GM19324 (cell line): ENCODE results near the gene TFB2M.
"Not testable (repeated sequence)": the region's sequence is repeated elsewhere in the genome, so short reads cannot be mapped to it uniquely, and the experiment has no call there.

ENCODE experiments used
- ATAC-seq: cut with Tn5 transposase; IDR thresholded peaks from one replicate; pipeline ENCODE4 v1.9.1; 2021; ENCODE audit warnings: mild to moderate bottlenecking, moderate library complexity; ENCODE audit not compliant: unreplicated experiment, low FRiP score

TFB2M gene

DNA sequence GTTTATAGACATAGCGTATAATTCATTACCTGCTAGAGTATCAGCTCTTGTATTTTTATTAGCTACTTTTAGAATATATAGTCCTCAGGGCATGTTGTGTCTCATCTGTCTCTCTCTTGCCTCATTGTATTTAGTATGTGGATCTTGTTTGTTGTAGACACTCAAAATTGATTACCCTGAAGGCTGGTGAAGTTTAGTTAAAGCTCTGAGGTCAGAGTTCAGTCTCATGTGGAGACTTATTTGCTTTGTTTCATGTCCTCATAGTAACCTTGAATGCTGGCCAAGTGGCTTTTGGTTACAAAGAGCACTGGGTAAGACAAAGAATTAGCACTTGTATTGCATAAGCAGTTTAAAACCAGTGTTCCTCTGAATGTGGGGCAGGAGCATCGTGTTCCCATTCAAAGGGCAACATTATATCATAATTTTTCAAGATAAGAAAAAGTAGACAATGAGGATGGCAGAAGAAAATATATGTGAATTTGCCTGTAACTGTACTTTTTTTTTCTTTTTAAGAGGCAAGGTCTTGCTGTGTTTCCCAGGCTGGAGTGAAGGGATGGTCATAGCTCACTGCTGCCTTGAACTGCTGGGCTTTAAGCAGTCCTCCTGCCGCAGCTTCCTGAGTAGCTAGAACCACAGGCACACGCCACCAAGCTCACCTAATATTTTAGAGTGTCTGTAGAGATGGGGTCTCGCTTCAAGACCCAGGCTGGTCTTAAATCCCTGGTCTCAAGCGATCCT, 17.6 kb upstream of the TFB2M start:
- no peak for ATAC-seq

DNA sequence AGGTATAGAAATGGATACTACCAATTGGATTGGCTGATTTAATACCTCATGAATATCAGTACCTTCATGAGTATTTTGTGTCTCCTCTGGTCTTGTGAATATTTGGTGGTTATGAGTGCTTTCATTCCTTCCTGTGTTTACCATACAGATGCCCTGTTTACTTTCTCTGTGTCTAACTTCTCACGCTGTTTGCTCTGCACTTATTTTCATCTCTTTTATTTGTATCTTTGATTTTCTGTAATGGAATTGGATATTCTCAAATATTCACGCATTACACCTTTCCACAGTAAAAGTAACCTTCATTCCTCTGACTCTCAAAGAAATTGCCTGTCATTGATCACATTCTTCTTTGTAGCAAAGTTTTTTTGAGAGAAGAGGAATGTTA, 17.0 kb upstream of the TFB2M start:
- no peak for ATAC-seq

- ATAC-seq = no peak
These were observed 16.4 kb upstream of the TFB2M start for GRCh38 chr1:246582301-246583055.

DNA sequence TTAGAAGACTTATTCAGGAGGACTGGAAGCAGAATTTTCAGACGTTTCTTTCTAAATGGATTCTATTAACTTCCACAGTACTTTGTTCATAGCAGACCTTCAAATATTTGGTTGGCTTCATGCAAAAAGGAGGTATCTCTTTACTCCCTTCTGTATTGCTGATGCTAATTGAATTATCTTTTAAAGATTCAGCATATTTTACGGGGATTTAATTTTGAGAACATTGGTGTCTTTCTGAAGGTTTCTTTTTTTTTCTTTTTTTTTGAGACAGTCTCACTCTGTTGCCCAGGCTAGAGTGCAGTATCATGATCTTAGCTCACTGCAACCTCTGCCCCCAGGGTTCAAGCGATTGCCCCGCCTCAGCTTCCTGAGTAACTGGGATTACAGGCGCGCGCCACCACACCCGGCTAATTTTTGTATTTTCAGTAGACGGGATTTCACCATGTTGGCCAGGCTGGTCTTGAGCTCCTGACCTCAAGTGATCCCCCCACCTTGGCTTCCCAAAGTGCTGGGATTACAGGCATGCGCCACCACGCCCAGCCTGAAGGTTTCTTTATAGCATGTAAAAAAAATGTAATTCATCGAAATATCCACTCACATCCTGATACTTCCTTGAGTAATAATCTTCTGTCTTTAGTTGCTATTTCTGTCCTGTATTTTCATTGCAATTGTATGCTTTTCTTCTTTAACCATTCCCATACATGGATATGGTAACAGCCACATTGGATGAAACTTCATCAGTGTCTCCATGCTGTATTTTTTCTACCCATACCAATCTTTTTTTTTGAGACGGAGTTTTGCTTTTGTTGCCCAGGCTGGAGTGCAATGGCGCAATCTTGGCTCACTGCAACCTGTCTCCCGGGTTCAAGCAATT, 14.7 kb upstream of the TFB2M start:
- ATAC-seq = no peak

GRCh38 chr1:246579818-246580217, 13.8 kb upstream of the TFB2M start:
- no peak for ATAC-seq

DNA sequence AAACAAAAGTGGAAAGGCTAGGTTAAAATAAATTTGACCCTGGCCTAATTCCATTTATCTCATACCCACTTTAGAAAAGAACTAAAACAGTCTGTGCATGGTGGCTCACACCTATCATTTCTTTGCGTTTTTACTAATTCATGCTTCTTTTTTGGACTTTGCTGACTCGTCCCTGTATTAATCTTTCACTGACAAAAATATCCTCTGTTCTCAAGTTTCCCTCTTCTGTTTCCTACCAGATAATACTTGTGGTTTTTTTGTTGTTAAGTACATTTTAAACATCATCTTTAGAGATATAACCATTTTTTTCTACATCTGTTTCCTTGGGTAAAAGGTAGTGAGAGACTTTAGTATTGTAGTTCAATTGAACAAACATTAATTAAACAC, 11.7 kb upstream of the TFB2M start:
- ATAC-seq = no peak

GRCh38 chr1:246577082-246577719, 11.1 kb upstream of the TFB2M start:
- no peak for ATAC-seq

- ATAC-seq = no peak
These were observed 10.6 kb upstream of the TFB2M start for GRCh38 chr1:246576709-246577032.

- no peak for ATAC-seq
These were observed 7.4 kb upstream of the TFB2M start for GRCh38 chr1:246573491-246573890.

GRCh38 chr1:246572785-246573184, 6.7 kb upstream of the TFB2M start:
- no peak for ATAC-seq

DNA sequence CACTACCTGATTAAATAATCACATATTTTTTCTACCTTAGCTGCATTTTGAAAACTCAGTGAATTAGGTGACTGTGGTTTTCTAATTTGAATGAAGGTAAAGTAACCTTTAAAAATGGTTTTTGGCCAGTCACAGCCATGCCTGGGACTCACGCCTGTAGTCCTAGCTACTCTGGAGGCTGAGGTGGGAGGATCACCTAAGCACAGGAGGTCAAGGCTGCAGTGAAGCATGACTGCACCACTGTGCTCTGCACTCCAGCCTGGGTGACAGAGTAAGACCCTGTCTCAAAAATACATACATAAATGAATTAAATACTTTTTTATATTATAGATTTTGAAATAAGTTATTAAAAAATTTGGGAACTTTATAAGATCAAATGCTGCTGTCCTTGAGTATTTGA, 5.9 kb upstream of the TFB2M start:
- no peak for ATAC-seq

- ATAC-seq = not testable (repeated sequence)
These were observed 5.2 kb upstream of the TFB2M start for GRCh38 chr1:246571309-246571708.

GRCh38 chr1:246569248-246570238, 3.5 kb upstream of the TFB2M start:
- ATAC-seq = no peak

DNA sequence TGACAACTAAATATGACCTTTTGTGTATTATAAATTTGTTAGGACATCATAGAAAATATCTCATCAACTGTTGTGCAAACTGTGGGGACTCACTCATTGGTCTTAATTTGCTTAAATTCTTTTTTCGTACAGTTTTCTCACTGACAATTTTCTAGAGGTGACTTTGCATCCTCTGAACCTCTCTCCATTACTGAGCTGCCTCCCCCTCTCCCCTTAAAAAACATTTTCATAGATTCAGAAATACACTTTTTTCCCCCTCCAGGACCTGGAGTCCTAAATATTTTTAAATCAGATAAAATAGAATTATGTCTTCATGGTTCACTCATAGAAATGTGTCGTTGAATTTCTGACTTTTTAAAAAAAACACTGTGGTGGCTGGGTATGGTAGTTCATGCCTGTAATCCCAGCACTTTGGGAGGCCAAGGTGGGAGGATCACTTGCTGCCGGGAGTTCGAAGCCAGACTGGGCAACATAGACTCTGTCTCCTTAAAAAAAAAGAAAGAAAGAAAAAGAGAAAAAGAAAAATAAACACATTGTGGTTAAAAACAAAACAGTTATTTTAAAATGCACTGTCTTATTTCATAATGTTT, 1.7 kb upstream of the TFB2M start:
- ATAC-seq = no peak

DNA sequence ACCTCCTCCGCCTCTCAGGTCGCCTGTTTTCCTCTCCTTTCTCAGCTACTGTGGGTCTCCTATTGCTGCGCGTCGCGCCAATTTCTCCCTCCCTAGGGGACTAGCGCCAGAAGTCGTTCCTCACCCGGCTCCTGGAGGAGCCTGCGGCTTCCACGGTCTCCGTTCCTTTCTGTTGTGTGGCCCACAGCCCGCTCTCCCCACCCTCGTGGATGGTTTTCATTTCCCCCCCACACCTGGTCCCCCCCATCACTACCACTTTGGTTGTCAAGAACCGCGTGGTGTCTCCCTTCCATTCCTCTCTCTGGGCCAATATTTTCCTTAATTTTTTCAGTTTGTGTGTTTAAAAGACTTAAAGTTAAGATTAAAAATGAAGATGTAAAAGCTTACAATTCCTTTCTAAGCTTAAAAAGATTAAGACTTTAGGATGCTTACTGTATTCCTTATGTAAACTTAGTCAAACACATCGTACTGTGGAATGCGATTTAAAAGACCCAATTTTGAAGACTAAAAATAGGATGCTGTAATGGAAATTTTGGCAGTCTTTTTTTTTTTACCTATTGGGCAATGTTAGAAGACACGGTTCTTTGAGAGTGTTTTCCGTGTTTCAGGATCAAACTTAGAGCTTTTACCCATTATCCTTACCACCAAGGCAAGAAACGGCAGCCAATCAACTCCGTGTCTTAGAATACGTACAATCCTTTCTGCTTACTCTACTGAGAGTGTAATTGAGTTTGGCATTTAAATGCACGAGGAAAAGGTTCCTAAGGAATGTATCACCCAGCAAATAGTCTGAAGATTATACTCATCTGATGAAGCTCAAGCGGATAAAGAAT, 968 bp upstream of the TFB2M start:
- peak; percentile 13 for ATAC-seq

- ATAC-seq = no peak
These were observed 322 bp downstream of the TFB2M start for GRCh38 chr1:246565751-246566127.

- no peak for ATAC-seq
These were observed 966 bp downstream of the TFB2M start for GRCh38 chr1:246564839-246565750.
